GM18517 (cell line): Measurements from ENCODE around the gene KIF12.

ENCODE experiments used
- ATAC-seq: cut with Tn5 transposase; IDR thresholded peaks from one replicate; pipeline ENCODE4 v1.9.1; 2021; ENCODE audit warnings: mild to moderate bottlenecking, moderate library complexity; ENCODE audit not compliant: unreplicated experiment

The KIF12 gene

GRCh38 chr9:114070188-114071103 lies 28.6 kb downstream of the KIF12 start:
- ATAC-seq = no peak

DNA sequence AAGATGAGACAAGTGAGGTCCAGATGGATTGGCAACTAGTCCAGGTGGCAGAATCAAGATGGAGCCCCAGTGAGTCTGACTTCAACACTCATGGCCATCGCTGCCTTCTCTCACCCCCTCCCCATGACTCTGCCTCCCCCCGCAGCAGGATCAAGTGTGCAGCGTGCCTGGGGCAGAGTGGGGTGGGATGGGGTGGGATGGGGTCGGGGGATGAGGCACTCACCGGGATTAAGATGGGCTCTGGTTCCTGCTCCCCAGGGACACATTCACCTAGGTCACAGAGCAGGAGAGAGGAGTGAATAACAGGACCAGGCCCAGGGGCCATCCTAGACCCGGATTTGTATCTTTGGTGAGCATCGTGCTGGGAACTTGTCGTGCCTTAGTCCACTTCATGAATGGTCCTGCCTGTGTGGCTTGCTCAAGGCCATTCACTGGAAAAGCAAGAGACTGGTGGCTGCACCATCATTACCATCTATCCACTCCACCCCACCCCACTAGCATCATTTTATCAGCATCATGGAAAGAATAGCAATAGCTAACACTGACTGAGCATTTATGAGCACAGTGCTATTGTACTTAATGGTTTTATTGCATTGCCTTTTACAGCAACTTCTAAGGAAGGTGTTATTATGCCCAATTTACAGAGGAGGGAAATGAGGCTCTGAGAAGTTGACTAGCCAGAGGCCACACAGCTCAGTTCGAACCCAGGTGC lies 29.5 kb downstream of the KIF12 start:
- no peak for ATAC-seq

GRCh38 chr9:114065304-114065703 lies 33.8 kb downstream of the KIF12 start:
- ATAC-seq = no peak

DNA sequence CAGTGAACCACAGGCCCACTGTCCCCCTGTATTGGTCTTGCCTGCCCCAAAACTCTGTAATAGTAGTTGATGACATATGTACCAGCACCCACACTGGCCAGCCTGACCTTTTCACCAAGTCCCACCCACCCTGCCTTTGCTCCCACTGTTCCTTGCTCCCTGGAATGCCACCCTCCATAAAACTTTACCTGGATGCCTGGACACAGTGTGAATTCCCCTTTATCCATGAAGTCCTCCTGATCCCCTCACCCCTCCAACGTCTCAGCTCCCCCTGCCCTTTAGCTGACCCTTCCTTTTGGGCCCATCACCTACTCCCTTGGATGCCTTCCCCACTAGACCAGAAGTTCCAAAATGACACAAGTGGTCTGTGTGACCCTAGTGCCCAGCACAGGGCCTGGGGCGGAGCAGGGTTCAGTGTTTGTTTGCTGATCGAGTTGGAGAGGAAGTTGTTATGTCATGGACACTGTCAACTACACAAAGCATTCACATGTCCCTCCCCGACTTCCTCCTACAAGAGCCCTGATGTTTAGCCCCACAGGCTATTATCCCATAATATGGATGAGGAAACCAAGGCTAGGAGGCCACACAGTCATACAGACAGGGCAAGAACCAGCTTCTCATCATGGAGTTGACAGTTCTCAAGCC lies 37.1 kb downstream of the KIF12 start:
- ATAC-seq = no peak

- no peak for ATAC-seq
Observed at GRCh38 chr9:114061292-114061691, 37.8 kb downstream of the KIF12 start.

- no peak for ATAC-seq
Observed at GRCh38 chr9:114060711-114061110, 38.4 kb downstream of the KIF12 start.

DNA sequence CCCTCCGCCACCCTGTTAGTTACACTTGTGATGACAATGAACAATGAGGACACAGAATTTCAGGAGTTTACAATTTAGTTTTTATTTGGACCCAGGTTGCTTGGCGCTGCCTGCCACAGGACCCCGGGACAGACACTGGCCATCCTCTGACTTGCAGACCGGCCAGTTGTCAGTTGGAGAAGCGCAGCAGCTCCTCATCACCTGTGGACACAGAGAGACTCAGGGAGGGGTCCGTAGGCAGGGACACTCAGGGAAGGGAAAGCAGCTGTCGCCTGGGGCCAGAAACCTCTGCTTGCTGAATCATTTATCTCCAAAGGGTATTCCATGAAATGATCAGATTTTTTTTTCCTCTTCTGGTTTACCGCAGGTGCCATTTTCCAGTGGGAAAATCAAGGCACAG lies 39.0 kb downstream of the KIF12 start:
- no peak for ATAC-seq

GRCh38 chr9:114059047-114059803 lies 39.9 kb downstream of the KIF12 start:
- ATAC-seq = no peak

- ATAC-seq = no peak
Observed at GRCh38 chr9:114058688-114059046, 40.4 kb downstream of the KIF12 start.

DNA sequence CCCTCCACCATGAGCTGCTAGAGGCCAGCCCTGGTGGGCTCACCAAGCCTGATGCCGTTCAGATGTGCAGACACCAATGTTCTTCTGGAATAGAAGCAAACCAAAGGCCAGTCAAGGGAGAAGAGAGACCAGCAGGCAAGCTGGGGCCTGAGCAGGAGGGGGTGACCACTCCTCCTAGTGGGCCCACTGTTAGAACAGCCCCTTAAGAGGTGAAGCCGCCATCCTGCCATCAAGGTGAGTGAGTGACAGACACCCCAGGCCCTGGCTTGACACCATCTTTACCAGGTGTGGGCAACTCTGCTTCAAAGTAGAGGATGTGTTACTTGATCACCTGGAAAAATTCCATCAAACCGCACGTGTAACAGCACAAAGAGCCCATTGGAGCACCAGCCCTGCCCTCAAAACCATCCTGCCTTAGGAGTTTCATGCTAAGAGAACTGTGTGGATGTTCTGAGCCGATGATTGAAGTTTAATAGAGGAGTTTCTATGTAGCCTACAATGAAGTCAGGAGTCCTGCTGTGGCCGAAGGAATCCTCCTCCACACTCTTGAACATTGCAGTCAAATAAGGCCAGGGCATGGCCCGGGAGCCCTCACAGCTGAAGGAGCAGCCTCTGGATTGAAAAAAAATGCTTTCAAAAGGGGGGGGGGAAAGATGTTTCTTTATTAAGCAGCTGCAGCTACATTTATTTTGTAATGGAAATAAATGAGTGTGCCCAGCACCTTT lies 41.8 kb downstream of the KIF12 start:
- ATAC-seq = no peak

DNA sequence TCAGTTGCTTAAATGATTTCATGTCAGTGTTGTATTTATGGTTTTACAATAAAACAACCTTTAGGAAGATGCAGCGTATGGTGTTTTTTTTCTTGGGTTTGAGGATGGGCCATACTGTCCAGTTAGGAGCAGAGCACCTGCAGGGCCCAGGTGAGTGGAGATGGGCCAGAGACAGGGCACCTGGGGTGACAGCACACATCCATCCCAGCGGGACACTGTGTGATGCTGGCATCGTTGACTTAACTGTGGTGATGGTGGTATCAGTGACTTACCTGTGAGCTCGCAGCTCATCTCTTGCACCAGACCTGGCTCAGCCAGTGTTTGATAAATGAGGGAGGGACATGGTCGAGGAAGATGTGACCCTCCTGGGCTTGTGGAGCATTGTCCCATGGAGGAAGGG lies 42.6 kb downstream of the KIF12 start:
- no peak for ATAC-seq

- ATAC-seq = no peak
Observed at GRCh38 chr9:114055894-114056293, 43.2 kb downstream of the KIF12 start.

- no peak for ATAC-seq
Observed at GRCh38 chr9:114055061-114055460, 44.0 kb downstream of the KIF12 start.

- ATAC-seq = no peak
Observed at GRCh38 chr9:114054191-114054690, 44.9 kb downstream of the KIF12 start.

DNA sequence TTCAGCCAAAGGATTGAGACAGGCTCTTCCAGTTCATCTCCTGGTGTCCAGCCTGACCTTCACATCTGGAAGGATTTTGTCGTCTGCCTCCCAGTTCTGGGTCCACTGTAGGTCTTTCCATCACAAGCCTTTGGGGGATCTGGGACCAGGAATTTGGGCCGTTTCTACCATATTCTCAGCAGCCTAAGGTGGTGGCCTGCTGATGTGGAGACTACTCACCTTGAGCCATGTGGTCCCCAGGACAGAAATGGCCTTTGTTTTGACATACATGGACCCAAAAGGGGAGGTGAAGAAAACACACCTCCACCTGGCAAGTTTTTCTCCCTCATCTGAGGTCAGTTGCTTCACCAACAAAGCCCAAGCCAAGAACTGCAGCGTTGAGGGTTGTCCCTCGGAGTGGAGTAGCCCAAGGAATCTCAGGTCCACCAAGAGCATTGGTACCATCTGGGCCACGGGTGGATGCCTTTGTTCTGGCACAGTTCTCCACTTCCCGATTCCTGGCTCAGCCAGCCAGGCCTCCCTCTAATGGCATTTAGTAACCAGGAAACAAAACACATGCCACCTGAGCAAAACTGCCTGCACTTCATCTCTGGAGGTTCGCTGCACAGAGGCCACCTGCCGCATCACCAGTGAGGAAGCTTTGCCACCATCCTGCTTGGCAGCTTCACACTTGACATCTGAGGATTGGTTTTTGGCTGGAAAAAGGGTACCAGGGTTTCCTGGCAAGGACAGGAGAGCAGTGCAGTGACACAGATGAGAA lies 45.7 kb downstream of the KIF12 start:
- no peak for ATAC-seq

DNA sequence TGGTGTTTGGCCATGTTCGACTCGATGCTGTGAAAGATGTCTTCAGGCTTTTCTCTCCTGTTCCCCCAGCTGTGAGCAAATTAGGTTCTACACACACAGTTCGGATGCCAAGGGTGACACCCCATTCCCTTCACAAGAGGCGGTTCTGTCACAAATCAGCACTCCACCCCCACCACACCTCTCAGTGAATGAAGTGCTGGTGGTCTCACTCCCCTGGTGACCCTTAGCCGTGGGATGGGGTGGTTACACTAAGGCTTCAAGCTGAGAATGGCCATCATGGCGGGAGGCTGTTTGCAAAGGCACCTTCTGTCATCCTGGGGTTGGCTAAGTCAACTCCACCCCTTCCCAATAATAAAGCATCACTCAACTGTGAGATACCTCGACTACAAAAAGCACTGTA lies 47.4 kb downstream of the KIF12 start:
- no peak for ATAC-seq

DNA sequence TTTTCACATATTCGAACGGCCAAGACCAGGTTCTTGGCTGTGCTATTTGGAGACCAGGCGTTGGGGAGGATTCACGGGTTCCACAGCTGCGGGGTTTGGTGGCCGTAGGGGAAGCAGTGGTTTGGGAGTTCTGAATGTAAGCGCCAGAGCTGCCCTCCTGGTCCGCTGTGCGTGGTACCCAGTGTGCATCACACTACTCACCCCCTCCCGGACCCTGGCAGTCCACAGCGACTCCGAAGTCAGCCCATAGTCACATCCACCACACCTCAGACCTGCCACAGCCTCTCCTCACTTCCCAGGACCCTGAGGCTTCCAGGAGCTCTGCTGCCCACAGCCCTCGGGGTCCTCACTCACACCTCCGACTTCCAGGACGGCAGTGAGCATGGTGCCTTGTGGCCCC lies 47.8 kb downstream of the KIF12 start:
- ATAC-seq = no peak

- ATAC-seq = no peak
Observed at GRCh38 chr9:114050646-114051045, 48.4 kb downstream of the KIF12 start.

GRCh38 chr9:114050226-114050568 lies 48.9 kb downstream of the KIF12 start:
- no peak for ATAC-seq
